Left ventricle myocardium inferior (tissue), 1 donor: ENCODE measurements around the gene NAB2. TPM values are rescaled to one million over a fixed set of nuclear protein-coding genes. Genes with fewer than 3 reads are reported as not detected.

Experiments used
- DNase-seq: peaks from one replicate; pipeline ENCODE4 v3.0.0-alpha.2; 2020
- H3K27ac ChIP-seq: fragments of 200-600 bp; replicated peaks from 2 replicates; pipeline ENCODE4 v1.8.0; 2021
- H3K27me3 ChIP-seq: fragments of 200-600 bp; 2 replicates; pipeline ENCODE4 v1.8.0; 2021; ENCODE audit warnings: low read depth
- H3K36me3 ChIP-seq: fragments of 200-600 bp; 2 replicates; pipeline ENCODE4 v1.8.0; 2021
- H3K4me1 ChIP-seq: fragments of 200-600 bp; 2 replicates; pipeline ENCODE4 v1.8.0; 2021
- H3K4me3 ChIP-seq: fragments of 200-600 bp; 2 replicates; pipeline ENCODE4 v1.8.0; 2021; ENCODE audit warnings: mild to moderate bottlenecking, moderate library complexity
- H3K9me3 ChIP-seq: fragments of 200-600 bp; replicated peaks from 2 replicates; pipeline ENCODE4 v1.8.0; 2021
- CTCF ChIP-seq: fragments of 200-600 bp; IDR thresholded peaks from 2 replicates; pipeline ENCODE4 v1.8.0; 2021; ENCODE audit warnings: antibody characterized with exemption, mild to moderate bottlenecking, borderline replicate concordance
- intact Hi-C: fragments of 100-400 bp; cut with micrococcal nuclease; formaldehyde crosslinking; loops from one replicate; pipeline ENCODE4 v1.11.0; 2022
- total RNA-seq: library from RNA; stranded (reverse); fragmentation: NEBNext Ultra II Directional; extraction: Animal tissue kit (Norgen Biotek cat#: 25700); gene quantifications from one replicate; pipeline ENCODE4 v1.2.1, GENCODE V29; 2021
- donor health status: DM: no; HTN: yes; CAD: no; lungs with severe emphysema.

The NAB2 gene
- total RNA-seq, 1 donor from 2014 or later, result 10.1 TPM

- H3K27ac ChIP-seq, result peak overlapping the region; percentile 99
- H3K9me3 ChIP-seq, result no peaks in the 10 kb centered on the region
- H3K4me3 ChIP-seq, result peak overlapping the region; percentile 91
- no peak for TF ChIP-seq CTCF
- H3K27me3 ChIP-seq, result no peaks in the 10 kb centered on the region
- H3K4me1 ChIP-seq, result peaks cover 75% of the 10 kb centered on the region
- intact Hi-C loops, result no loop called here
- DNase-seq, result no peak
- no peaks in the 10 kb centered on the region for H3K36me3 ChIP-seq
Observed at GRCh38 chr12:57129889-57130288, 41.0 kb downstream of the NAB2 start.

GRCh38 chr12:57130941-57131340 is 42.0 kb downstream of the NAB2 start:
- H3K27ac ChIP-seq, result peak overlapping the region; percentile 99
- peak overlapping the region; percentile 91 for H3K4me3 ChIP-seq
- H3K36me3 ChIP-seq, result no peaks in the 10 kb centered on the region
- no peak for TF ChIP-seq CTCF
- H3K4me1 ChIP-seq, result peaks cover 86% of the 10 kb centered on the region
- no peaks in the 10 kb centered on the region for H3K9me3 ChIP-seq
- H3K27me3 ChIP-seq, result no peaks in the 10 kb centered on the region
- no peak for DNase-seq
- intact Hi-C loops, result no loop called here

DNA sequence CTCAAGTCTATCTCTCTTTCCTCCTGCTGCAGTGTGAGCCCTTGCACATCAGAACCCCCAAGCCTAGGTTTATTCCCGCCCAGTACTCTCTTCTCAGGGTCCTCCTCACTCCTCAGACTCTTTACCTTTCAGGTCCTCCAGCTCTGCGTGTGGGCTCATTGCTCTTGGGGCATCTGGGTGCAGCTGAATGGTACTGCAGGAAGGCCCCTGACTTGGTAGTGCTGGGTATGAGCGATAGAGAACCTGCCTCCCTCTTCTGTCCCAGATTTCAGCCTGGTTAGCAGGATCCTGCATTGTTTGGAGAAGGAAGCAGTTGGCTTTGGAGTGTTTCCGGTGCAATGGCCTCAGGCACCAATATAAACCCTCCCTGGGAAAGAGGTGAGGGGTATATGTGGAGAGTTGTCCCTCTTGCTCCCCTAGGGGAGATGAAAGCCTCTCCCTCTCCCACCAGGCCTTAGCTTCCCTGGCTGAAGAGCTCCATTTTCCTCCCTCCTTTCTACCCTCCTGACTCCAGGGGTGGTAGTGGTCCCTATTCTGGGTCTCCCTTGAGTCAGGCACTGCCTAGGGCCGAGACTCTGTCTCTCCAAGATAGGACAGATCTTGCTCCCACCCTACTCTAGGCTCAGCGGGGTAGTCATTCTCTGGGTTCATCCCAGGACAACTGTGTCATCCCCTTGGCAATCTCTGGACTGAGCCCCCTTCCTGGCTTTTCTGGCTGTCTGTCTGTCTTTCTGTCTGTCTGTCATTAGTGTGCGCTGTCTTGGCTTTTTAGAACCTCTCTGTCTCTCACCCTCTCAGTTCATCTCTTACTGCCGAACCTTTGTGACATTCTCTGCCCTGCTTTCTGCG is 43.2 kb downstream of the NAB2 start:
- DNase-seq, result no peak
- Histone ChIP-seq H3K27me3 (no peaks in the 10 kb centered on the region), H3K27ac (peak overlapping the region; percentile 99), H3K4me1 (peaks cover 90% of the 10 kb centered on the region), H3K4me3 (peak overlapping the region; percentile 91), H3K36me3 (no peaks in the 10 kb centered on the region), H3K9me3 (no peaks in the 10 kb centered on the region)
- intact Hi-C loops, result no loop called here
- TF ChIP-seq CTCF, result no peak

GRCh38 chr12:57133013-57133569 is 44.2 kb downstream of the NAB2 start:
- intact Hi-C loops, result no loop called here
- DNase-seq, result no peak
- Histone ChIP-seq H3K27me3 (no peaks in the 10 kb centered on the region), H3K4me3 (peak overlapping the region; percentile 91), H3K27ac (peak overlapping the region; percentile 99), H3K9me3 (no peaks in the 10 kb centered on the region), H3K36me3 (no peaks in the 10 kb centered on the region), H3K4me1 (peaks cover 97% of the 10 kb centered on the region)
- TF ChIP-seq CTCF, result no peak

- peak overlapping the region; percentile 91 for H3K4me3 ChIP-seq
- no peaks in the 10 kb centered on the region for H3K9me3 ChIP-seq
- H3K27ac ChIP-seq, result peak overlapping the region; percentile 99
- H3K36me3 ChIP-seq, result no peaks in the 10 kb centered on the region
- DNase-seq, result peak; percentile 78
- no peaks in the 10 kb centered on the region for H3K27me3 ChIP-seq
- intact Hi-C loops, result no loop called here
- TF ChIP-seq CTCF, result no peak
- H3K4me1 ChIP-seq, result peaks cover 100% of the 10 kb centered on the region
Observed at GRCh38 chr12:57133916-57134315, 45.0 kb downstream of the NAB2 start.
